ENCODE results near the gene SEC23B.

The SEC23B gene

DNA sequence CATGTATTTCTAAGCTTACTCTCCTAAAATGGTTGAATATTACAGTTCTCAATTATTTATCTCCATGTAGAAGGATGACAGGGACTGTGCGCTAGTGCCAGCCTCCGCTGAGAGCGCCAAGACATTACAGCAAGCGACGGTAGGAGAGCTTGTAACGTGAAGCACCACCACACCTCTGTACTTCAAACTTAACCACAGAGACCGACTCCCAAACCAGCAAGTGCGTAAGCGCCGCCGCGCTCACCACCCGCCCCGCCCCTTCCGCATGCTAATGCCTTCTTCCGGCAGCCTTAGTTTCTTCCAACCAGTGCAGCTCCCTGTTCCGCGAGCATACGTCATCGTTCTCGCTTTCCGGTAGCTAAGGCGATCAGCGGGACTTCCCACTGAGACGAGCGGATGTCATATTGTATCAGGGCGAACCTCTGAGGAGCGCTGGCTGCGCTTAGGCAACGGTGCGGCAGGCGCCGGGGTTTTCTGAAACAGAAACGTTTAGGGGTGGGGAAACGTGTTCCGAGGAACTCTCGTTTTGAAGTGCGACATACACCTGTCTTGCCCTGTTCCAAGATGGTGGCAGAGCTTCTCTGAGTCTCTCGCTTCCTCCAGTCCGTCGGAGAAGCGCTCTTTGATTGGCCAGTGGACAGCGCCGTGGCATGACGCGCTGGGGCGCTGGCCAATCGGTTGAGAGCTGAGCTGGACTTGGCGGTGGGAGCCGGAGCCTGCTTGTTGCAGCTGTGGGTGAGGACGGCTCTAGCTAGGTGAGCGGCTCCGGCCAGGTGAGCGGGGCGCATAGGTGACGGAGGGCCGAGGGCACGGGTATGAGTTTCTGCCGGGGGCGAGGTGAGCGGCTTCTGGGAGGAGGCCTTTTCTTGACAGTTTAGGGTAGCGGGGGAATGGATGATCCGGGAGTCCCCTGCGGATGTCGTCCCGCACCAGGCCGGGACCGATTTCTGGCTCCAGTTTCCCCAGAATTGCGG, at the start of gene SEC23B:
Gene SEC23B, plus strand, starts transcription at position 723 of the 974 bp plus-strand sequence. CDS start 2,896 bp downstream, outside the sequence.
- DNase-seq (ENCODE audit: extremely low spot score): peak; percentile 92
- TF ChIP-seq HDGF (IDR thresholded peaks at IDR 0.05; ENCODE audit: borderline replicate concordance) (no peak), FOXM1 (IDR thresholded peaks at IDR 0.05; ENCODE audit: borderline replicate concordance) (no peak), NFRKB (IDR thresholded peaks at IDR 0.05) (peak; percentile 57; the same call in 1 of the 2 replicates), L3MBTL2 (conservative IDR thresholded peaks at IDR 0.05) (peak; percentile 52), ELF4 (IDR thresholded peaks at IDR 0.05) (peak; percentile 42), LEF1 (IDR thresholded peaks at IDR 0.05; ENCODE audit: borderline replicate concordance) (no peak), FOXA1 (IDR thresholded peaks at IDR 0.05) (no peak), SP1 (IDR thresholded peaks at IDR 0.05) (no peak), ARNT (IDR thresholded peaks at IDR 0.05) (no peak), ZNF384 (IDR thresholded peaks at IDR 0.05) (no peak), BHLHE40 (IDR thresholded peaks at IDR 0.05; ENCODE audit: borderline replicate concordance) (no peak), TARDBP (IDR thresholded peaks at IDR 0.05) (no peak)
- TF ChIP-seq, protein P1, sequence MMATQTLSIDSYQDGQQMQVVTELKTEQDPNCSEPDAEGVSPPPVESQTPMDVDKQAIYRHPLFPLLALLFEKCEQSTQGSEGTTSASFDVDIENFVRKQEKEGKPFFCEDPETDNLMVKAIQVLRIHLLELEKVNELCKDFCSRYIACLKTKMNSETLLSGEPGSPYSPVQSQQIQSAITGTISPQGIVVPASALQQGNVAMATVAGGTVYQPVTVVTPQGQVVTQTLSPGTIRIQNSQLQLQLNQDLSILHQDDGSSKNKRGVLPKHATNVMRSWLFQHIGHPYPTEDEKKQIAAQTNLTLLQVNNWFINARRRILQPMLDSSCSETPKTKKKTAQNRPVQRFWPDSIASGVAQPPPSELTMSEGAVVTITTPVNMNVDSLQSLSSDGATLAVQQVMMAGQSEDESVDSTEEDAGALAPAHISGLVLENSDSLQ (IDR thresholded peaks at IDR 0.05): peak; percentile 59; the same call in 1 of the 2 replicates
- POLR2A ChIA-PET: interaction anchor here (0.7 to 3.2 kb wide), 25 partner anchors 8 to 977 kb away, joined by 3 to 113 read pairs (median 5); partner anchors contain the start of genes BFSP1, DZANK1, POLR3F and RBBP9
- CTCF ChIA-PET: interaction anchor here (1.2 kb wide), 1 partner anchor 10 kb away, joined by 6 read pairs; the partner anchor contains the start of gene RBBP9

DNA sequence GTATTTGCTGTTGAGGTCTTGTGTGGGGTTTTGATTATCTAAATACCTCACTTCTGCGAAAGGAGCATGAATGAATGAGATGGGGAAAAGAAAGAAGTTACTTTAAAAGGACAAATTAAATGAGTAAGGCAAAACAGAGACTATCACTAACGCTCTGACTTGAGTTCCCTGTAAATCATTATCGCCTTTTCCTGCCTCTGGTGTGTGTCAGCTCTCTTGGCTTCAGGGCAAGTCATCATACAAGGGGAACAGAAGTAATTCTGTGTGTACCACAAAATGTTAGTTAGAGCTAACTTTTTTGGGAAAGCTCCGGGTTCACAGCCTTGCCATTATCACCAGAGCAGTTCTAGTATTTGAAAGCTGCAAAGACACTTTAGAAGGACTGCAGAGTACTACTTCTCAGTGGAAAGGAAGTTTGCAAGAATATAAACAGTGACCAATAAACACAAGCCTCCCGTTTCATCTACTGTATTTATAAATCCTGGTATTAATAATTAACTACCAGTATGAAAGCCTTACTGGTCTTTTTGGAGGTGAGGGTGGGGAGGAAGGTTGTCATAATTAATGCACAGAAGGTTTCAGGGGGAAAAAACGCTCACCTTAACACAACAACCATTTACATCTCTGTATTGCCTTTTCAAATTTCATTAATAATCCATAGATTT, 42.1 kb upstream of the SEC23B start:
- TF ChIP-seq NFRKB (IDR thresholded peaks at IDR 0.05) (no peak), ELF4 (IDR thresholded peaks at IDR 0.05) (no peak), FOXM1 (IDR thresholded peaks at IDR 0.05; ENCODE audit: borderline replicate concordance) (no peak), ARNT (IDR thresholded peaks at IDR 0.05) (no peak), LEF1 (IDR thresholded peaks at IDR 0.05; ENCODE audit: borderline replicate concordance) (no peak), SUZ12 (IDR thresholded peaks at IDR 0.05) (no peak), BHLHE40 (IDR thresholded peaks at IDR 0.05; ENCODE audit: borderline replicate concordance) (no peak), ZNF384 (IDR thresholded peaks at IDR 0.05) (no peak), L3MBTL2 (conservative IDR thresholded peaks at IDR 0.05) (no peak), FOXA1 (IDR thresholded peaks at IDR 0.05) (no peak), HDGF (IDR thresholded peaks at IDR 0.05; ENCODE audit: borderline replicate concordance) (no peak), FOXK2 (IDR thresholded peaks at IDR 0.05) (no peak), SP1 (IDR thresholded peaks at IDR 0.05) (no peak)
- TF ChIP-seq, protein P1 (IDR thresholded peaks at IDR 0.05): no peak
- ChIA-PET POLR2A (interaction anchor here (2.4 to 5.0 kb wide), 2 partner anchors 31 to 42 kb away, joined by 24 to 27 read pairs; partner anchors contain the start of genes RBBP9 and SEC23B), CTCF (no interaction called here)
- DNase-seq (ENCODE audit: extremely low spot score): no peak

DNA sequence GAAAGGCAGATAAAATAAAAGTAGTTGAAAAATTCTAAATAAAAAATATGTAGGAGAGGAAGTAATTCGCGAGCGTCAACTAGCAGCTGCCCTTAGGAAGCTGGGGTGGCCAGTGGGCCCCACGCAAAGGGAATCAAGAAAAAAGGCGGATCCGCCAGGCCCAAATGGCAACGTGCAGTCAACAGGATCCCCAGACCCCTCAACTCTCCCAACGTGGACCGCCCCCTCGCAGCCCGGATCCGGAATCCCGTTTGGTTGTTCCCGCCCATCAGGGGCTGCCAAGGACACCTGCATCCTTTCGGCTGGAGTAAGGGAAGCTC, 41.2 kb upstream of the SEC23B start:
- no peak for DNase-seq (ENCODE audit: extremely low spot score)
- TF ChIP-seq SP1 (IDR thresholded peaks at IDR 0.05) (no peak), L3MBTL2 (conservative IDR thresholded peaks at IDR 0.05) (peak; percentile 16; the same call in 1 of the 2 replicates)
- POLR2A ChIA-PET: interaction anchor here (0.8 to 5.0 kb wide), 10 partner anchors 8 to 122 kb away, joined by 3 to 27 read pairs (median 4); partner anchors contain the start of genes DTD1, RBBP9 and SEC23B
- CTCF ChIA-PET: no interaction called here

DNA sequence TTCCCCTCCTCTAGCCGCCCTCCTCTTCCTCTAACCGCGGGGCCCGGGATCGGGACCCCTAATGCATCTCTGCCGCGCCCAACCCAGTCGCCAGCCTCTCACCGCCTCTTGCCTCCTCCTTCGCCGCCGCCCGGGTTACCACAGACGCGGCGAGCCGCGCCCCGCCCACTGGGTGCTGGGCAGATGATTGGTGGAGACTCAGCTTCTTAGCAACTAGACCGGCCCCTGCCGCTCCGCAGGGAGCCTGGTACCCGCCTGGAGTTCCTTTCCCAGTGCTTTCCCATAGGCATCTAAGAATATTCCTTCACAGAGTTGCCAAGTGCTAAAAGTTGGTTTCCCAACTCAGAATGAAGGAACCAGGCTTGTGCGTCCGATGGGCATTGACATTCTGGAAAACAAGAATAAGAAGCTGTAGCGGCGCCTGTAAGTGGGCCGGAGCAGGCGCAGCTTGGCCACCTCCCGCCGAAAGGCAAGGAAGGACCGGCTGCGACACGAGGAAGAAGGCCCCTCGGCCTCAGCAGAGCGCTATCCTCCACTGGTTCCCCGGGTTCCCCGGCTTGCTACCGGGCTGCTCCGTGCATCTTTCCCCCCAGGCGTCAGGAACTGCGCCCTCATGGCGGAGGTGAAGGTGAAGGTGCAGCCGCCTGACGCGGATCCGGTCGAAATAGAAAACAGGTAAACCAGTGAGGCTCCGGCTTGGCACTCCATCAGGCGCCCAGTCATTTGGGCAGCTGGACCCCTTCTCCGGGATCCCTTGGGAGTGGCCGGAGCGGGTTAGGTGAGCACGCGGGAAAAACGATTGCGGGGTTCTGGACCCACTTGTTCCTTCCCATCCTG, 40.6 kb upstream of the SEC23B start, which contains the start of the genes DZANK1 and POLR3F:
Gene DZANK1, minus strand, starts transcription at position 137 of the 837 bp plus-strand sequence. CDS start 1,672 bp downstream, outside the sequence.
Gene POLR3F, plus strand, starts transcription at position 497 of the 837 bp plus-strand sequence. Its CDS starts 117 bp downstream, at position 614.
- TF ChIP-seq ELF4 (IDR thresholded peaks at IDR 0.05) (peak; percentile 60; the same call in 1 of the 2 replicates), BHLHE40 (IDR thresholded peaks at IDR 0.05; ENCODE audit: borderline replicate concordance) (no peak), LEF1 (IDR thresholded peaks at IDR 0.05; ENCODE audit: borderline replicate concordance) (0 out of 2 replicates have a peak, but pooled peaks have one; percentile 12), FOXM1 (IDR thresholded peaks at IDR 0.05; ENCODE audit: borderline replicate concordance) (no peak; the same call in 1 of the 2 replicates), L3MBTL2 (conservative IDR thresholded peaks at IDR 0.05) (peak; percentile 54), FOXA1 (IDR thresholded peaks at IDR 0.05) (no peak)
- ChIA-PET CTCF (no interaction called here), POLR2A (interaction anchor here (0.8 to 5.0 kb wide), 10 partner anchors 8 to 121 kb away, joined by 3 to 27 read pairs (median 4); partner anchors contain the start of genes DTD1, RBBP9 and SEC23B)
- peak; percentile 98 for DNase-seq (ENCODE audit: extremely low spot score)

DNA sequence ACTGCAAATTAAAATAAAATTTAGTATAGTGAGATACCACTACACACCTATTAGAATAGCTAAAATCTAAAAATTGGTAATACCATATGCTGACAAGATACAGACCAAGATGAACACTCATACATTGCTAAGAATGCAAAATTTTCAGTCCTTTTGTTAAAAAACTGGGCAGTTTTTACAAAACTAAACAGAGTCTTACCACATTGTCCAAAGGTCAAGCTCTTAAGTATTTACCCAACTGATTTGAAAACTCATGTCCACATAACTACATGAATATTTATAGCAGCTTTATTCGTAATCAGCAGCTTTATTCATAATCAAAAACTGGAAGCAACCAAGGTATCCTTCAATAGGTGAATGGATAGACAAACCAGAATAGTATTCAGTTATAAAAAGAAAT, 30.5 kb upstream of the SEC23B start:
- POLR2A ChIA-PET: interaction anchor here (1.3 kb wide), 1 partner anchor 10 kb away, joined by 7 read pairs; the partner anchor contains the start of genes DZANK1 and POLR3F
- TF ChIP-seq, protein P1 (IDR thresholded peaks at IDR 0.05): no peak
- TF ChIP-seq ELF4 (IDR thresholded peaks at IDR 0.05) (no peak), CTBP1 (IDR thresholded peaks at IDR 0.05; ENCODE audit: borderline replicate concordance) (no peak), TARDBP (IDR thresholded peaks at IDR 0.05) (no peak), NFRKB (IDR thresholded peaks at IDR 0.05) (no peak), HDGF (IDR thresholded peaks at IDR 0.05; ENCODE audit: borderline replicate concordance) (no peak), SUZ12 (IDR thresholded peaks at IDR 0.05) (no peak), L3MBTL2 (conservative IDR thresholded peaks at IDR 0.05) (no peak), FOXM1 (IDR thresholded peaks at IDR 0.05; ENCODE audit: borderline replicate concordance) (no peak), FOXK2 (IDR thresholded peaks at IDR 0.05) (no peak), FOXA1 (IDR thresholded peaks at IDR 0.05) (no peak), LEF1 (IDR thresholded peaks at IDR 0.05; ENCODE audit: borderline replicate concordance) (no peak)
- CTCF ChIA-PET: no interaction called here
- no peak for DNase-seq (ENCODE audit: extremely low spot score)

Data from HEK293T (cell line).